Tibial artery (tissue), 4 donors: ENCODE results near the gene ADGRL2.

Source experiments
- DNase-seq, 2 donors: peaks; one replicate each; pipeline ENCODE4 v3.0.0-alpha.2; 2019
- H3K27ac ChIP-seq, 2 donors: fragments of 200-600 bp; sonication (generic) in 1 of 2; 1 replicate in 1 of 2; 2 replicates in 1 of 2; pipeline ENCODE4 v1.5.1; 2018 to 2019; ENCODE audit warnings: mild to moderate bottlenecking in 1 of 2
- H3K27me3 ChIP-seq, 2 donors: fragments of 200-600 bp; sonication (generic) in 1 of 2; one replicate each; pipeline versions ENCODE4 v1.5.1 to v1.6.0; 2016 to 2019
- H3K36me3 ChIP-seq, 3 donors: fragments of 200-600 bp; sonication (generic) in 2 of 3; one replicate each; pipeline ENCODE4 v1.5.1; 2016 to 2019; ENCODE audit warnings: mild to moderate bottlenecking in 2 of 3
- H3K4me1 ChIP-seq, 4 donors: fragments of 200-600 bp; sonication (generic) in 2 of 4; 1 replicate in 3 of 4; 2 replicates in 1 of 4; pipeline ENCODE4 v1.5.1; 2016 to 2019
- H3K4me3 ChIP-seq, 2 donors: fragments of 200-600 bp; sonication (generic) in 1 of 2; 1 replicate in 1 of 2; 2 replicates in 1 of 2; pipeline ENCODE4 v1.5.1; 2018 to 2019; ENCODE audit warnings: mild to moderate bottlenecking in 2 of 2
- H3K9me3 ChIP-seq, 3 donors: fragments of 200-600 bp; sonication (generic) in 1 of 3; one replicate each; pipeline ENCODE4 v1.5.1; 2016 to 2019
- CTCF ChIP-seq, 2 experiments: fragments of 200-600 bp in 1 of 2; fragments of 450-650 bp in 1 of 2; IDR thresholded peaks; one replicate each; pipeline ENCODE4 v1.5.1; 2017 to 2019; ENCODE audit warnings: antibody characterized with exemption in 2 of 2, mild to moderate bottlenecking in 1 of 2, moderate library complexity in 1 of 2
- intact Hi-C: fragments of 100-400 bp; cut with DNase I; formaldehyde crosslinking; loops from one replicate; pipeline ENCODE4 v1.15.0; 2023; ENCODE audit warnings: low total_unique reads

Gene ADGRL2

GRCh38 chr1:81792184-81792583, 8.6 kb upstream of the ADGRL2 start:
- DNase-seq, result no peak
- Histone ChIP-seq H3K27me3 (no peaks in the 10 kb centered on the region), H3K27ac (no peak overlapping the region), H3K9me3 (no peaks in the 10 kb centered on the region), H3K36me3 (no peaks in the 10 kb centered on the region), H3K4me3 (no peak overlapping the region), H3K4me1 (peaks cover 0 to 5% (median 0%) of the 10 kb centered on the region in 4 donors)
- no peak for TF ChIP-seq CTCF (IDR thresholded peaks at IDR 0.05)
- intact Hi-C loops, result no loop called here

GRCh38 chr1:81797701-81798100, 3.0 kb upstream of the ADGRL2 start:
- H3K9me3 ChIP-seq, result no peaks in the 10 kb centered on the region
- intact Hi-C loops, result no loop called here
- TF ChIP-seq CTCF (IDR thresholded peaks at IDR 0.05), result no peak
- no peak for DNase-seq
- H3K36me3 ChIP-seq, result no peaks in the 10 kb centered on the region
- peaks cover 0 to 5% (median 2%) of the 10 kb centered on the region in 4 donors for H3K4me1 ChIP-seq
- no peaks in the 10 kb centered on the region for H3K27me3 ChIP-seq
- H3K4me3 ChIP-seq, result no peak overlapping the region
- H3K27ac ChIP-seq, result no peak overlapping the region

- Histone ChIP-seq H3K27ac (peak overlapping the region; percentile 99), H3K4me3 (peak overlapping the region; percentile 93 to 95), H3K36me3 (no peaks in the 10 kb centered on the region), H3K9me3 (no peaks in the 10 kb centered on the region), H3K4me1 (peaks cover 0 to 14% (median 2%) of the 10 kb centered on the region in 4 donors), H3K27me3 (no peaks in the 10 kb centered on the region)
- intact Hi-C loops, result no loop called here
- peak; percentile 50 to 77 for DNase-seq
- TF ChIP-seq CTCF (IDR thresholded peaks at IDR 0.05), result no peak
These were observed 617 bp upstream of the ADGRL2 start for GRCh38 chr1:81799939-81800694.

GRCh38 chr1:81801651-81802456, 1.1 kb downstream of the ADGRL2 start:
- no peak for TF ChIP-seq CTCF (IDR thresholded peaks at IDR 0.05)
- H3K27me3 ChIP-seq, result no peaks in the 10 kb centered on the region
- H3K4me1 ChIP-seq, result peaks cover 0 to 31% (median 7%) of the 10 kb centered on the region in 4 donors
- intact Hi-C loops, result no loop called here
- H3K9me3 ChIP-seq, result no peaks in the 10 kb centered on the region
- peak; percentile 29 to 72 for DNase-seq
- no peaks in the 10 kb centered on the region for H3K36me3 ChIP-seq
- peak overlapping the region; percentile 99 for H3K27ac ChIP-seq
- peak overlapping the region; percentile 93 to 95 for H3K4me3 ChIP-seq

GRCh38 chr1:81802457-81802706, 1.6 kb downstream of the ADGRL2 start:
- Histone ChIP-seq H3K27me3 (no peaks in the 10 kb centered on the region), H3K27ac (peak overlapping the region; percentile 99), H3K4me3 (peak overlapping the region; percentile 93 to 95), H3K4me1 (peaks cover 0 to 36% (median 7%) of the 10 kb centered on the region in 4 donors), H3K9me3 (no peaks in the 10 kb centered on the region), H3K36me3 (no peaks in the 10 kb centered on the region)
- peak in 1 of 2 donors; percentile 21 for DNase-seq
- intact Hi-C loops, result no loop called here
- TF ChIP-seq CTCF (IDR thresholded peaks at IDR 0.05), result no peak
